ENCODE data around the gene KIRREL1.
A peak's percentile ranks its signal among the peaks of the same experiment; 100 is the strongest.

Gene KIRREL1

GRCh38 chr1:158094571-158094970 lies 101.1 kb downstream of the KIRREL1 start:
- TF ChIP-seq, protein P1, sequence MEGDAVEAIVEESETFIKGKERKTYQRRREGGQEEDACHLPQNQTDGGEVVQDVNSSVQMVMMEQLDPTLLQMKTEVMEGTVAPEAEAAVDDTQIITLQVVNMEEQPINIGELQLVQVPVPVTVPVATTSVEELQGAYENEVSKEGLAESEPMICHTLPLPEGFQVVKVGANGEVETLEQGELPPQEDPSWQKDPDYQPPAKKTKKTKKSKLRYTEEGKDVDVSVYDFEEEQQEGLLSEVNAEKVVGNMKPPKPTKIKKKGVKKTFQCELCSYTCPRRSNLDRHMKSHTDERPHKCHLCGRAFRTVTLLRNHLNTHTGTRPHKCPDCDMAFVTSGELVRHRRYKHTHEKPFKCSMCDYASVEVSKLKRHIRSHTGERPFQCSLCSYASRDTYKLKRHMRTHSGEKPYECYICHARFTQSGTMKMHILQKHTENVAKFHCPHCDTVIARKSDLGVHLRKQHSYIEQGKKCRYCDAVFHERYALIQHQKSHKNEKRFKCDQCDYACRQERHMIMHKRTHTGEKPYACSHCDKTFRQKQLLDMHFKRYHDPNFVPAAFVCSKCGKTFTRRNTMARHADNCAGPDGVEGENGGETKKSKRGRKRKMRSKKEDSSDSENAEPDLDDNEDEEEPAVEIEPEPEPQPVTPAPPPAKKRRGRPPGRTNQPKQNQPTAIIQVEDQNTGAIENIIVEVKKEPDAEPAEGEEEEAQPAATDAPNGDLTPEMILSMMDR (IDR thresholded peaks at IDR 0.05; ENCODE audit: insufficient read depth, low read depth, low read length, missing control alignments), result no peak
- H3K4me3 ChIP-seq (ENCODE audit: low read length), result no peak overlapping the region
- no peak for DNase-seq (ENCODE audit: low read depth)

- no peak overlapping the region for H3K4me3 ChIP-seq (ENCODE audit: low read length)
- DNase-seq (ENCODE audit: low read depth), result peak; percentile 53
- TF ChIP-seq, protein P1 (IDR thresholded peaks at IDR 0.05; ENCODE audit: insufficient read depth, low read depth, low read length, missing control alignments), result peak; percentile 79
Measured at GRCh38 chr1:158095737-158096335, 102.4 kb downstream of the KIRREL1 start.

- TF ChIP-seq, protein P1 (IDR thresholded peaks at IDR 0.05; ENCODE audit: insufficient read depth, low read depth, low read length, missing control alignments), result no peak
- no peak overlapping the region for H3K4me3 ChIP-seq (ENCODE audit: low read length)
- peak; percentile 19 for DNase-seq (ENCODE audit: low read depth)
Measured at GRCh38 chr1:158098256-158098655, 104.8 kb downstream of the KIRREL1 start.

GRCh38 chr1:158099185-158099584 lies 105.7 kb downstream of the KIRREL1 start:
- H3K4me3 ChIP-seq (ENCODE audit: low read length), result no peak overlapping the region
- TF ChIP-seq, protein P1 (IDR thresholded peaks at IDR 0.05; ENCODE audit: insufficient read depth, low read depth, low read length, missing control alignments), result no peak
- DNase-seq (ENCODE audit: low read depth), result no peak

DNA sequence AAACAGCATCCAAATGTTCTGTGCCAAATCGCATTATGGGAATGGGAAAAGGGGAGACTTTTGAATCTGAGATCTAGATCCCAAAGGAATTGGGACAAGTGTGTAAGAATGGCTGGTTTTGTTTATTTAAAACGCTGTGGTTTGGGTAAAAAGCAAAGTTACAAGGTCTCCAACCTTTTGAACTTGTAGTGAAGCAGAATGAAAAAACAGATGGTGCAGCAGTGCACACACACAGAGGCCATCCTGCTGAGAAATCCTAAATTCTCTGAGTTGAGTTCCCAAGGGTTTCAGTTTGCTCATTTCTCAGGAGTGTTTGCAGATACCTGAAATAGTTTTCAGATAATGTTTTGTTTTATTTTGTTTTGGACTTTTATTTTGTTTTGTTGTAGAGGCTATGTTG lies 107.1 kb downstream of the KIRREL1 start:
- no peak overlapping the region for H3K4me3 ChIP-seq (ENCODE audit: low read length)
- TF ChIP-seq, protein P1 (IDR thresholded peaks at IDR 0.05; ENCODE audit: insufficient read depth, low read depth, low read length, missing control alignments), result no peak
- DNase-seq (ENCODE audit: low read depth), result no peak

DNA sequence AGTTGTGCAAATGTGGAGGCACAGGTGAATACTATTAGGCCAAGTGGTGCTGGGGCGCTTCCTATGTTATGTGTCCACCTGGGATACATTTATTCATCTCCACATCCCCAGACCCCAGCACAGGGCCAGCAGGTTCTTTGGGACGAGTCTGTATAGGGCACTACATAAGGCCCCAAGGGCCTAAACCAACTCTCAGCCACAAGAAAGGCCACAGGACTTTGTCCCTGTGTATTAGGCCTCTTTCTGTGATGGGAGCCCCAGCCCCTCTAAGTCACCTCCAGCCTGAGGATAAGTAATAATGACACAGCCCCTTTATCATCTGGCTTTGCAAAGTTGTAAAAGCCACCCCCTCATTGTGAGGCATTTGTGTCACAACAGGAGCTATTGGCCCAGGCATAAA lies 108.0 kb downstream of the KIRREL1 start:
- DNase-seq (ENCODE audit: low read depth), result no peak
- no peak overlapping the region for H3K4me3 ChIP-seq (ENCODE audit: low read length)
- TF ChIP-seq, protein P1 (IDR thresholded peaks at IDR 0.05; ENCODE audit: insufficient read depth, low read depth, low read length, missing control alignments), result no peak

DNA sequence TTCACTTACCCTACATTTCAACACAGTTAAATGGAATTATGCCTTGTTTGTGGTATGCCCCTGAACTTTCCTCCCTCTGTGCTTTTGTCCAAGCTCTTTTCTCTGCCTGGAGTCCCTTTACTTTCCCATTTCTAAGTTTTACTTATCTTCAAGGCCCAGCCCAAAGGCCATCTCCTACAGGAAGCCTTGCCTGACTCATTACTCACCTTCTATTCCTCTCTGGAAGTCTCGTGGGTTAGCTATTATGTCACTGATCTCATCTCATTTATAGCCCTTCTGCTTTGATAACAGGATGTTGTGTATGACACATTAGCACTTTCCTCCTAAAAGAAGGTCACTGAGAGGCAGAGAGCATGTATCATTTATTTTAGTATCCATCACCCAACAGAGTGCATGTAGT lies 108.5 kb downstream of the KIRREL1 start:
- TF ChIP-seq, protein P1 (IDR thresholded peaks at IDR 0.05; ENCODE audit: insufficient read depth, low read depth, low read length, missing control alignments), result no peak
- peak; percentile 72 for DNase-seq (ENCODE audit: low read depth)
- H3K4me3 ChIP-seq (ENCODE audit: low read length), result no peak overlapping the region
